GM21381 (cell line): Measurements from ENCODE around the gene ZNF609.
"Not testable (repeated sequence)": the region's sequence is repeated elsewhere in the genome, so short reads cannot be mapped to it uniquely, and the experiment has no call there.

Experiments
- ATAC-seq: cut with Tn5 transposase; IDR thresholded peaks from one replicate; pipeline ENCODE4 v1.9.1; 2021; ENCODE audit warnings: mild to moderate bottlenecking, moderate library complexity; ENCODE audit not compliant: unreplicated experiment

The ZNF609 gene

DNA sequence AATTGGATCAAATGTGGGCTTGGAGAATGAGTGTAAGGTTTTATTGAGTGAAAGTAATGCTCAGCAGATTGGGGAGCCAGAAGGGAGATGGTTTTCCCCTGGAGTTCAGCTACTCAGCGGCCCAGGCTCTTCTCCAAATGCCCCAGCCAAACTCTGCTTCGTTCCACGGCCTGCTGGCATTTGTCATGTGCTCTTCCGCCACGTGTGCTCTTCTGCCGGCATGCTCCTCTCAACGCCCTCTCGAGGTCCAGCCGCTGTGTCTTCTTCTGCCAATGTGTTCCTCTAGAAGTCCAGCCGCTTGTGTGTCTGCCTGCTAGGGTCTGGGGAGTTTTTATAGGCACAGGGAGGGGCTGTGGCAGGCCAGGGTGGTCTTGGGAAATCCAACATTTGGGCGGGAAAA, 158.2 kb downstream of the ZNF609 start:
- no peak for ATAC-seq

DNA sequence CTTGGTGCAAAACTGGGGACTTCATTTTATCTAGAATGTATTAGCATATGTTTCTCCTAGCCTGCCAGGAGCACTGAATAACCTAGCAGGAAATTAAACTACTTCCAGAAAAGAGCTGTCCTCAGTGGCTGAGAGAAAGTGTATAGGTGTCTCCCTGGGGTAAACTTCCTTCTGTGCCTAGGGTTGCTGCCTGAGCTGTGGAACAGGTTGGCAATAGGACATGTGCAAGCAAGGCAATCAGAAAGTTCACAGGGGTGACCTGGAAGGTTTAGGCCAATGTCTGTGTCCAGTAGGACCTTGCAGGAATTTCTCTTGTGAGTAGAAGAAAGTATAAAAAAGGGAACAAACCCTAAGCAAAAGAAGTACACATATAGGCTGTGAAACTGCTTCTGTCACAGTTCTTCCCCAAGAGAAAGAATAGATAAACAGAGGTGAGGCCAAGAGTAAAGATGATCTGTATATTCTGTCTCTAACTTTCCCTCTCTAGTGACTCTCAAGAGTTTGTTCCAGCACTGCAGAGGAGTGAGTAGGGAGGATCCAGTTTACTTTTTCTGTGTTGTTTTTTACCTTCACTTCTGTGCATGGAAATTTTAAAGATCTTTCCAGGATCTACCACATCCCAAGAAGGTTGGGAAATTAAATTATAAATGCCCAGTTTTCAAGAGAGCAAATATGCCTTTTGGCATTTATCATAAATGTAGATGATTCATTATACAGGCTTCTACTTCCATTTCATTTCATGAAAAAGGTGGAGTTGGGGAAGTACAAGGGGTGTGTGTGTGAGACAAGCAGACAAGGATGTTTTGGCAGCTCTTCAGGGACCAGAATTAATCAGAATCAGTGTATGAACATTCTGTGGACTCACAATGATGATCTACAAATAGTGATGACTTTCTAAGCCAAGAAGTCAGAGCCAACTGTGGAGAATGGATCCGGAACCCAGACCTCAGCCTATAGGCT, 159.8 kb downstream of the ZNF609 start:
- no peak for ATAC-seq

GRCh38 chr15:64621056-64621455, 160.7 kb downstream of the ZNF609 start:
- no peak for ATAC-seq

DNA sequence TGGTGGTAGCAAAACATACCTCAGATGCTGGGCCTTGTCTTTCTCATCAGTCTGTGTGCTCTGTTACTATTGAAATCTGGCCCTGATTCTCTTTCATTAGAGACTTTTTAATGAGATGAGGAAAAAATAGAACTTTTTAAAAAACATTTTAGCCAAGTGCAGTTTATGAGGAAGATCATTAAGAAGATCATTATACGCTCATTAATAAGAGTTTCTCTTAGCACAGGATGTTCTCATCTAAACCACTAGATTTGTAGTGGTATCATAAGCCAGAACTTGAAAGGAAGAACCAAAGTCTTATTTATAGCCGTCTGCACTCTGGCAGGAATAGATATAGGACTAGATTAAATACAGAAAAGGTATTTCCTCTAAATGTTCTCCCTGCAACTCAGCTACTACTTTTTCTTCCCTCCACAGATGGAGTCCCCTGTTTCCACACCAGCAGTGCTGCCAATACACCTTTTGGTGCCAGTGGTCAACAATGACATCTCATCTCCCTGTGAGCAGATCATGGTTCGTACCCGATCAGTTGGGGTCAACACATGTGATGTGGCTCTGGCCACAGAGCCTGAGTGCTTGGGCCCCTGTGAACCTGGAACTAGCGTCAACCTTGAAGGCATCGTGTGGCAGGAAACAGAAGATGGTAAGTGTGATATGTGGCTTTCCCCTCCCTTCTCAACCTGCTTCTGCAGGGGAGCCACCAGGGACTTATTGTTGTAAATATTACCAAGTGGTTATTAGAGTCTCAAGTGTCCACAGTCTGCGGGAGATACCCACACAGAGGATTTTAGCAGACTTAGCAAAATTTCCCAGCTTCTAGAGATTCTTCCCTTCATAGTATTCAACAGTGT, 162.3 kb downstream of the ZNF609 start:
- ATAC-seq, result peak; percentile 80

- no peak for ATAC-seq
Measured at GRCh38 chr15:64623347-64623996, 163.1 kb downstream of the ZNF609 start.

DNA sequence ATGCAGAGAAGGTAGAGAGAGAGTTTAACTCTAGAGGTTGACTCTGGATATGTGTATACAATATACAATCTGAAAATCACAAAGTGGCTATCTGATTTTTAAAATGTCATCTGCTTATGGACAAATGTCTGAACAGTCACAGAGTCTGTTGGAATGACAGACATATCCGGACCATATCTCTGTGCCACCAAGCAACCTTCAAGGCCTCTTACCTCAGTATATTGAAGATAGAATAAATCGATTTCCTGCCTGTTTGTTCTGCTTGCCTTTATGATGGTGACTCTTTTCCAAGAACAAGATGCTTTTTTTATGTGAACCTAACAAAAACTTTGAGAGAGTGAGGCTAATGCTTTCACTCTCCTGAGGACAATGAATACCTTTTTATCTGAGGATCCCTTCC, 163.9 kb downstream of the ZNF609 start:
- ATAC-seq, result no peak

GRCh38 chr15:64629063-64629462, 168.7 kb downstream of the ZNF609 start:
- no peak for ATAC-seq

GRCh38 chr15:64630396-64631107, 170.2 kb downstream of the ZNF609 start:
- no peak for ATAC-seq

DNA sequence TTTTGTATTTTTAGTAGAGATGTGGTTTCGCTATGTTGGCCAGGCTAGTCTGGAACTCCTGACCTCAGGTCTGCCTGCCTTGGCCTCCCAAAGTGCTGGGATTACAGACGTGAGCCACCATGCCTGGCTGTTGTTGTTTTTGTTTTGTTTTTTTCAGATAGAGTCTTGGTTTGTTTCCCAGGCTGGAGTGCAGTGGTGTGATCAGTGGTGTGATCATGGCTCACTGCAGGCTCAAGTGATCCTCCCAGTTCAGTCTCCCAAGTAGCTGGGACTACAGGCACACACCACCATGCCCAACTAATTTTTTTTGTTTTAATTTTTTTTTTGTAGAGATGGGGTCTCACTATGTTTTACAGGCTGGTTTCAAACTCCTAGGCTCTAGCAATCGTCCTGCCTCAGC, 172.3 kb downstream of the ZNF609 start:
- ATAC-seq, result not testable (repeated sequence)

DNA sequence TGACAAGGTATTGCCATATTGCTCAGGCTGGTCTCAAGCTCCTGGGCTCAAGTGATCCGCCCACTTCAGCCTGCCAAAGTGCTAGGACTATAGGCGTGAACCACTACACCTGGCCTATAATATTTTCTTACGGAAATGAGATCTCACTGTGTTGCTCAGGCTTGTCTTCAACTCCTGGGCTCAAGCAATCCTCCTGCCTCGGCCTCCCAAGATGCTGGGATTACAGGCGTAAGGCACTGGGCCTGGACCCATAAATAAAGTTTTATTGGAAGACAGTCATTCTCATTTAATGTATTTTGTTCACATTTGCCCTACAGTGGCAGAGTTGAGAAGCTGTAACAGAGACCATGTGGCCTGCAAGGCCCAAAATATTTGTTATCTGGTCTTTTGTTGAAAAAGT, 173.0 kb downstream of the ZNF609 start:
- no peak for ATAC-seq

GRCh38 chr15:64634027-64634426, 173.6 kb downstream of the ZNF609 start:
- peak; percentile 73 for ATAC-seq

GRCh38 chr15:64634576-64635498, 174.5 kb downstream of the ZNF609 start:
- ATAC-seq, result peak; percentile 52

DNA sequence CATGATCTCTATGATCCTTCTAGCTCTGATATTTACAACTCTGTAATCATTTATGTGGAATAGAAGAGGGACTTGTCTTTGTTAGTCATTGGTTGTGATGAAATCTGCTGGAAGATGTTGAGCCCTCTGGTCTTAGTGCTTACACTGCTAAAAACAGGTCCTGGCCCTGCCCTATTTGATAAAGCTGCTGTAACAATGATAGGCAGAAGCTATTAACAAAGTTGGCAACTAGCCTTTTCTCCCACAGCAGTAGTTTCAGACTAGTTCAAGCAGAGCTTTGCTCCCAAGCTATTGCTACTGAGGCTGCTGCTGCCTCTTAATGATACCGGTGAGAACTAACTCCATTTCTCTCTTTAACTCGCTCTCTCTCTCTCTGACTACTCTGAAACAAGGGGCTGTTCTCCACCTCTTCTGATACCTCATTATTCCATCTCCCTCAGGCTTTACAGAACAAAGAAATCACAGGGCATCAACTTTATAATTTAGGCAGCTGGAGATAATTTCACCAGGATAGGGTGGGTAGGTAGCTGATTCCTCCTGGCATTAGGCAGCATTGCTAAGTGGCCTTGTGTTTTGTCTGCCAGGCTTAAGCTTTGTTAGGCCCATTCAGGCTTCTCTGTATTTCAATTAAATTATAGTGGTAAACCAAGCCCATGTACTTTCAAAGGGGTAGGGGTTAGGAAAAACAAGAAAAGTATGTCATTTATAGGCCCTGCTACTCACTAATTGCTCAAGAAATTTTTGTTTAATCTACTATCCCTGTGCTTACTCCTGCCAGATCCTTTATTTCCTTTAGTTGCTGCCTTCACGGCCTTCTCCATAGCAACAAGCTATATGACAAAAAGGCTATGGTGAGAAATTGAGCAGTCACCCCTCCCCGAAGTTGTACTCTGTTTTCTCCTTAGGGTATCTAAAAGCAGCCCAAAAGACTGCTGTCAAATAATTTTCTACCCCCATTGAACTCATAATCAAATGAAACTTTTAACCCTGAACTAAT, 175.4 kb downstream of the ZNF609 start:
- no peak for ATAC-seq

GRCh38 chr15:64636556-64636955, 176.2 kb downstream of the ZNF609 start:
- ATAC-seq, result no peak

DNA sequence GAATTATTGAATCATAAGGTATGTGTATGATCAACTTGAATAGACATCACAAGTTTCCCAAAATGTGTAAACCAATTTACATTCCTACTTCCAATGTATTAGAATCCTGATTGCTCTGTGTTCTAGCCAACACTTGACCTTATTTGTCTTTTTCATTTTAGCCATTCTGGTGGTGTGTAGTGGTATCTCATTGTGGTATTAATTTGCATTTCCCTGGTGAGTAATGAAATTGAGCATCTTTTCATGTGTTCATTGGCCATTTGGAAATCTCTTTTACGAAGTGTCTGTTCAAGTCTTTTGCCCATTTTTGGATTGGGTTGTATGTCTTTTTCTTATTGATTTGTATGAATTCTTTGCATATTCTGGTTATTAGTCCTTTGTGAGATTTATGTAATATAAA, 177.0 kb downstream of the ZNF609 start:
- no peak for ATAC-seq

DNA sequence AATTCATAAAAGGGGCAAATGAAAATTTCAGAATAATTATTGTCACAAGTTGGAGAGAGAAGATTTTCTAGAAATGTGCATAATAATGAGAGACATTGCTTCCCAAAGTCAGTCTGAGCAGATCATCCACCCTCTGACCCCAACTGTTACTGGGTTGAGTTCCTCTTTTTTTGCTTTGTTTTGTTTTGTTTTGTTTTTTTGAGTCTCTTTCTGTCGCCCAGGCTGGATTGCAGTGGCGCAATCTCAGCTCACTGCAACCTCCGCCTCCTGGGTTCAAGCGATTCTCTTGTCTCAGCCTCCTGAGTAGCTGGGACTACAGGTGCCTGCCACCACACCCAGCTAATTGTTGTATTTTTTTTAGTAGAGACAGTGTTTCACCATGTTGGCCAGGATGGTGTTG, 179.4 kb downstream of the ZNF609 start:
- ATAC-seq, result not testable (repeated sequence)

- no peak for ATAC-seq
Measured at GRCh38 chr15:64640146-64640871, 179.9 kb downstream of the ZNF609 start.

GRCh38 chr15:64642875-64643274, 182.5 kb downstream of the ZNF609 start:
- no peak for ATAC-seq
